EH (cell line): Measurements from ENCODE around the gene L1TD1.
"Not testable (repeated sequence)": the region's sequence is repeated elsewhere in the genome, so short reads cannot be mapped to it uniquely, and the experiment has no call there.

Experiments used
- DNase-seq: peaks from one replicate; pipeline ENCODE4 v3.0.0-alpha.2; 2015; ENCODE audit warnings: low read depth

L1TD1 gene

DNA sequence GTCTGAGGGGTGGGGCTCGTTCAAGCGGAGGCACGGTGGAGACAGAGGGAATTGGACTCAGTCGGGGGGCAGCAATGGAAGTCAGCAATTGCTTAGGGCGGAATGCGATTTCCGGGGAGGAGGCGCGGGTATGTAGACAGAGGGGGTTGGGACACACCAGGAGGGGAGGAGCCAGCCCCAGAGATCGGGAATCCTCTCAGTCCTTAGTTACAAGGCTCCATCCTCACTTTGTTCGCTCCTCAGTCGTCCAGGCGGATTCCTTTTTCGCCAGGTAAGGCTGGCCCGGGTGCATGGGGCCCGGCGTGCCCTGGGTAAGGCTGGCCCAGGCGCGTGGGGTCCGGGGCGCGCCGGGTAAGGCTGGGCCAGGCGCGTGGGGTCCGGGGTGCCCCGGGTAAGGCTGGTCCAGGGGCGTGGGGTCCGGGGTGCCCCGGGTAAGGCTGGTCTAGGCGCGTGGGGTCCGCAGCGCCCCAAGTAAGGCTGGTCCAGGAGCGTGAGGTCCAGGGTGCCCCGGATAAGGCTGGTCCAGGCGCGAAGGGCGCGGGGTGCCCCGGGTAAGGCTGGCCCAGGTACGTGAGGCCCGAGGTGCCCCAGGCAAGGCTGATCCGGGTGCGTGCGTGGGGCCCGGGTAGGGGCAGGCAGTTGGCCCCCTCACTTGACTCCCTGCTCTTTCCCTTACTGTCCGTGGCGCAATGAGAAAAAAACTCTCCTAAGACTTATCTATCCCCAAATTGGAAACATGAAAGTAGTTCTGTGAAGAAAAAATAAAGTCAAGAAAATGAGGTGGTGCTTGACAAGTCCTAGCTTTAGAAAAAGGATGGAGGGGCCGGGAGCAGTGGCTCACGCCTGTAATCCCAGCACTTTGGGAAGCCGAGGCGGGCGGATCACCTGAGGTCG, at the start of gene L1TD1:
TSS of gene L1TD1 (plus strand) at position 199 of the 894 bp plus-strand sequence. CDS start 11,780 bp downstream, outside the sequence.
- DNase-seq: no peak

DNA sequence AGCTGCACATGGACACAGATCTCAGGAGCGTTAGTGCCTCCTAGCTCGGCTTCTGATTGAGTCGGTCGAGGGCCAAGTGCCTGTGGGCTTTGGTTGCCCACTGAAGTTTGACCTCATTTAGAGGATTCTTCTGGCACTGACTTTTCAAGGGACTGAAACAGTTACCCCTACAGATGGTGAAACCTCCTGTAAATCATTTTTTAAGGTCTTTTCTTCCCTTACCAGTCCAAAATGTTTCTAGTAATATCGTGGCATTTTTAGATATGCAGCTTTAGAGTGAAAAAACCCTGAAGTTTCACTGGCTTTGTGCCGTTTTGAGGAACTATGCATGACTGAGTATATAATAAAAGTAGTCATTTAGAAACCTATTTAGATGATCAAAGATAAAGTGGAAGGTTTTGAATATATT, 34.7 kb upstream of the L1TD1 start:
- no peak for DNase-seq

DNA sequence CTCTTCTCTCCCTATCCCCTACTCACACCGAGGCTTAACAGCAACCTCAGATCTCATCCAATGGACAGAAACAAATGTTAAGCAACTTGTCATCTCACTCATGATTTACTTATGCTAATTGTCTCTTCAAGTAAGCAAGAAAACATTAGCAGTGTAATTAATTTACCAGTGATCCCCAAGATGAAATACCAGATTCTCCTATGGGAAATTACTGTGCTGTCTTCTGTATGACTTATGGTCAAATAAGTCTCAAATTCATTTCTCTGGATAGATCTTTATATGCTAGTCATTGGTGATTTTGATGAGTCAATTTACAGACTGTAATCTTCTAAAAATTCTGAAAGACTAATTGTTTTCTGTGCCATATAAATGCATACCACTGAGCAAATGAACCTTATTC, 32.9 kb upstream of the L1TD1 start:
- DNase-seq: no peak

- DNase-seq: not testable (repeated sequence)
Measured at GRCh38 chr1:62170380-62170779, 24.3 kb upstream of the L1TD1 start.

DNA sequence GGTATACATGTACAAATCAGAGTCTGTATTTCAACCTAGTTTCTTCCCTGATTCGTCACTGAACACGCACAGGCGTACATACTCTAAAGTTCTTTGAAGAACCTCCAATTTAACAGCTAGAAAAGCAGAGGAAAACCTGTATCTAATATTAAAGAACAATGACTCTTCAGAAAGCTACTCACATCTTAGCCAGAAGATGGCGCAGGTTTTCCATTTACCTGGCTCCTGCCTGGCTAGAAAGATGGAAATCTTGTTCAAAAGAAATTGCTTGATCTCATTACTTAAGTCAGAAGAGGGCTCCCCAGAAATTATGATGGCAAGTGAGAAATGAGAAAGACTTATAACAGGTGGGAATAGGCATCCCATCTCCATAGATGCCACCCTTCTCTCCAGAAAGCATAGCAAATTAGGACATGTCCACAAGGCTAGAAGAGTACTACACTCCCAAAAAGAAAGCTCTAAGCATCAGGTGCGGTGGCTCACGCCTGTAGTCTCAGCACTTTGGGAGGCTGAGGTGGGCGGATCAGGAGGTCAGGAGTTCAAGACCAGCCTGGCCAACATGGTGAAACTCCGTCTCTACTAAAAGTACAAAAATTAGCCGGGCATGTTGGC, 19.0 kb upstream of the L1TD1 start:
- DNase-seq: peak; percentile 57

DNA sequence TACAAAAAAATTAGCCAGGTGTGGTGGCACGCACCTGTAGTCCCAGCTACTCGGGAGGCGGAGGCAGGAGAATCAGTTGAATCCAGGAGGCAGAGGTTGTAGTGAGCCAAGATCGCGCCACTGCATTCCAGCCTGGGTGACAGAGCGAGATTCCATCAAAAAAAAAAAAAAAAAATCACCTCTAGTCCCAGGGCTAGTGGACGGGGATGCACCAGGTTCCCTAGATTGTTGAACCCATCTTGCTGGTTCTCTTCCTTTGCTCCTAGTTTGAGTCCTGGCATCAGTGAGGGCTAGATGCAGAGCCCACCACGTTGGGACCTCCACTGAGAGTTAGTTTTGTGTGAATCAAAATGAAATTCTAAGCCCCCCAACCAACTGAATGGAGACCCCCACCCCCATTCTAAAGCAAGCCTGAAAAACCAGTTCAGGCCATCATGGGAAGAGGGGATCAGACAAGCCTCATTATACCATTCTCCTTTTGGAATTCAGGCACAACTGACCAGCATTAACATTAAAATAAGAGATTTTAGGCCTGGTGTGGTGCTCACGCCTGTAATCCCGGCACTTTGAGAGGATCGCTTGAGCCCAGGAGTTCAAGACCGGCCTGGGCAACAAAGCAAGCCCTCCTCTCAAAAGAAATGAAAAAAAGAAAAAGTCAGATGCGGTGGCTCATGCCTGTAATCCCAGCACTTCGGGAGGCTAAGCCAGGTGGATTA, 17.9 kb upstream of the L1TD1 start:
- no peak for DNase-seq

- no peak for DNase-seq
Measured at GRCh38 chr1:62177621-62178020, 17.0 kb upstream of the L1TD1 start.

GRCh38 chr1:62178372-62178771, 16.3 kb upstream of the L1TD1 start:
- DNase-seq: no peak

DNA sequence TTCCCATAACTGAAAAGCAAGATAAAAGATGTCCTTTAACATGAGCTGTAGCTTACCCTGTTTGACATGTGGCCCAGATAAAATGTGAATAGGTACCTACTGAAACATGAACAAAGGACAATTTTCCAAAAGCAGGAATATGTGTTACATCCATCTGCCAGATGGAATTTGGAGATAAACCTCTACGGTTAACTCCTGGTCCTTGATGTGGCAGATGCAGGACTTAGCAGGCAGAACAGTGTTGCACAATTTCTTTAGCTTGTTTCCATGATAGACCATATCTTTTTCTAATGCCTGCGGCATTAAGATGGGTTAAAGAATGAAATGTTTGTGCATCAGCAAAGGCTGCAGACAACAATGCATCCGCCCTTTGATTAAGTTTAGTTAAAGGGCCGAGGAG, 14.6 kb upstream of the L1TD1 start:
- not testable (repeated sequence) for DNase-seq

DNA sequence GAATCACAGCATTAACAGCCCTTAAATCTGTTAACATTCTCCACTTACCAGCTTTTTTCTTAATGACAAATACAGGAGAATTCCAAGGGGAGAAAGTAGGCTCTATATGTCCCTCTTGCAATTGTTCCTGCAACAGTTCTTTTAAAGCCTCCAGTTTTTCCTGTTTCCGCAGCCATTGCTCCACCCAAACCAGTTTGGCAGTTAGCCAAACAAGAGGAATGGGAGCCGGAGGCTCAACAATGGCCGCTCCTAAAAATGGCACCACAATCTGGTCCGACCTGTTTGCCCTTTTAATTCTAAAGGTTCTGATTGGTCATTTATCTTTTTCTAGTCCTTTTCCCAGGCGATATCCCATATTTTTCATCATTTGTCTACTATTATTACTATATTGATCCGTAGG, 14.0 kb upstream of the L1TD1 start:
- DNase-seq: no peak

DNA sequence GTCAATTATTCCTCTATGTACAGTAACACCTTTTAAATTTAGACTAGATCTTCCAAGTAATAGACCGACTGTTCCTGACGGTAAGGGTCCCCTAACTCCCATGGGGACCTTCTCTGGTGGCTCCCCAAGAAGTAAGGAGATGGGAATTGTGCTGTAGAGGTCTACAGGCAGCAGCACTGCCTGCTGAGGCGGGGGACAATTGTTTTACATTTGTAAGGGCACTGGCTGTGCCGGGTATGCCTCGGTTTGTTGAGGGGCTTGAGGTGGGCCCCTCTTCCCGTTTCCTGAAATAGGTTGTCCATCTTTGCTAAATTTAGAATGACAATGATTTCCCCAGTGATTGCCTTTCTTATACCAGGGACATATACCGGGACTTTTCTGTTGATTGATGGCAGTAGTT, 13.1 kb upstream of the L1TD1 start:
- no peak for DNase-seq

DNA sequence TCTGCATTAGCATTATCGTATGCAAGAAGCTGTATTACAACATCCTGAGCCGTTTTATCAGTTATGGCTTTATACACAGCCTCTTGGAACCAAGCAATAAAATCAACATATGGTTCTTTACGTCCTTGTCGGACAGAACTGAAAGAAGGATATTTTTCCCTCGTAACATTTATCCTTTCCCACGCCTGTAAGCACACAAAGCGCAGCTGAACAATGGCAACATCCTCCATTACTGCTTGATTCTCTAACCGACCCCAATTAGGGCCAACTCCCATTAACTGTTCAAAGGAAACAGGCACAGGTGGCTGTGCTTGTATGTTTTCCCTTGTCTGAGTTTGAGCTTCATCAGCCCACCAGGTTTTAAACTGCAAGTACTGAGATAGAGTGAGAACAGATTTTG, 12.5 kb upstream of the L1TD1 start:
- DNase-seq: not testable (repeated sequence)

- not testable (repeated sequence) for DNase-seq
Measured at GRCh38 chr1:62183164-62184020, 11.3 kb upstream of the L1TD1 start.

- no peak for DNase-seq
Measured at GRCh38 chr1:62184336-62184735, 10.3 kb upstream of the L1TD1 start.

DNA sequence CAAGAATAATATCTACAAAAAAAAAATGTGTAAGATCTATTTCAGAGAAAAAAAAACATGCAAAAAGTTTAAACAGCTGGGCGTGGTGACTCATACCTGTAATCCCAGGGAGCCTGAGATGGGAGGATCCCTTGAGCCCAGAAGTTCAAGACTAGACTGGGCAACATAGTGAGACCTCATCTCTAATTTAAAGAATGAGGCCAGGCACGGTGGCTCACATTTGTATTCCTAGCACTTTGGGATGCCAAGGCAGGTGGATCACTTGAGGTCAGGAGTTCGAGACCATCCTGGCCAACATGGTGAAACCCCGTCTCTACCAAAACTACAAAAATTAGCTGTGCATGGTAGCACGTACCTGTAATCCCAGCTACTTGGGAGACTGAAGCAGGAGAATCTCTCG, 9.4 kb upstream of the L1TD1 start:
- not testable (repeated sequence) for DNase-seq

DNA sequence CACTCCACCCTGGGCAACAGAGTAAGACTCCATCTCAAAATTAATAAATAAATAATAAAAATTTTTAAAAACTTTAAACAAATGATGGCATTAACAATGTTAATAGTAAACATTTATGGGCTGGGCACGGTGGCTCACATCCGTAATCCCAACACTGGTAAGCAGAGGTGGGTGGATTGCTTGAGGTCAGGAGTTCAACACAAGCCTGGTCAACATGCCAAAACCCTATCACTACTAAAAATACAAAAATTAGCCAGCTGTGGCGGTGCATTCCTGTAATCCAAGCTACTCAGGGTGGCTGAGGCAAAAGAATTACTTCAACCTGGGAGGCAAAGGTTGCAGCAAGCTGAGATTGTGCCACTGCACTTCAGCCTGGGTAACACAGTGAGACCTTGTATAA, 9.0 kb upstream of the L1TD1 start:
- no peak for DNase-seq

DNA sequence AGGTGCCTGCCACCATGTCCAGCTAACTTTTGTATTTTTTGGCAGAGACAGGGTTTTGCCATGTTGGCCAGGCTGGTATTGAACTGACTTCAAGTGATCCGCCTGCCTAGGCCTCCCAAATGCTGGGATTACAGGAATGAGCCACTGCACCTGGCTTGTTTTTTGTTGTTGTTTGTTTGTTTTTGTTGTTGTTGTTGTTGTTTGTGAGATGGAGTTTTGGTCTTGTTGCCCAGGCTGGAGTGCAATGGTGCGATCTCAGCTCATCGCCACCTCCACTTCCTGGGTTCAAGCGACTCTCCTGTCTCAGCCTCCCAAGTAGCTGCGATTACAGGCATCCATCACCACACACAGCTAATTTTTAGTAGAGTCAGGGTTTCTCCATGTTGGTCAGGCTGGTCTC, 7.1 kb upstream of the L1TD1 start:
- DNase-seq: no peak

DNA sequence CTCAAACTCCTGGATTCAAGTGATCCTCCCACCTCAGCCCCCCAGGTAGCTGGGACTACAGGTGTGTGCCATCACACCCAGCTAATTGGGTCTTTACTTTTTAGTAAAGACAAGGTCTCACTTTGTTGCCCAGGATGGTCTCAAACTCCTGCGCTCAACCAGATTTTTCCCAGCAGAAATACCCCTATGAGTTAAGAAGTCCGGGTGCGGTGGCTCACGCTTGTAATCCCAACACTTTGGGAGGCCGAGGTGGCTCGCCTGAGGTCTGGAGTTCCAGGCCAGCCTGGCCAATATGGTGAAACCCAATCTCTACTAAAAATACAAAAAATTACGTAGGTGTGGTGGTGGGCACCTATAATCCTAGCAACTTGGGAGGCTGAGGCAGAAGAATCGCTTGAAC, 6.5 kb upstream of the L1TD1 start:
- DNase-seq: no peak

DNA sequence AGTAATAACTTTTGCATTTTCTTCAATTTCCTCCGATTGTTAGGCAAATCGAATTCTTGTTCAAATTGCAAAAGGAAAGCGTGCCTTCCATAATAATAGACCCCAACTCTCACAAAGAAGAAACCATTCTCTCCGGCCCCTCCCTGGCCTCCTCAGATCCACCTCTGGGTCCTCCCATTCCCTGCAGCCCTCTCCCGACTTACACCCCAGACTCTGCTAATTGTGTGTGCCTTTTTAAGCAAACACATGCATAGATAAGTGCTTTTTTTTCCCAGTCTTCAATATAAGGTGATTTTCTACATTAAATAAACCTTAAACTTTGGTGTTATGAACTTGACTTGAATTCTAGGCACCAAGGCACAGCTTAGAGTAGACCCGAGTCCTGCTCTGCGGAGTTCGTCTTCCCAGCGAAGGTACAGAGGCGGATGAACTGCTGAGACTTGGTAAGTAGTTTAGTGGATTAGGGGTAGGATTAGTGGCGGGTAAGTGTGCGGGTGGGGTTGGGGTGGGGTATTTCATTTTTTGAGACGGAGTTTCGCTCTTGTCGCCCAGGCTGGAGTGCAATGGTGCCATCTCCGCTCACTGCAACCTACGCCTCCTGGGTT, 1.5 kb downstream of the L1TD1 start:
- no peak for DNase-seq

DNA sequence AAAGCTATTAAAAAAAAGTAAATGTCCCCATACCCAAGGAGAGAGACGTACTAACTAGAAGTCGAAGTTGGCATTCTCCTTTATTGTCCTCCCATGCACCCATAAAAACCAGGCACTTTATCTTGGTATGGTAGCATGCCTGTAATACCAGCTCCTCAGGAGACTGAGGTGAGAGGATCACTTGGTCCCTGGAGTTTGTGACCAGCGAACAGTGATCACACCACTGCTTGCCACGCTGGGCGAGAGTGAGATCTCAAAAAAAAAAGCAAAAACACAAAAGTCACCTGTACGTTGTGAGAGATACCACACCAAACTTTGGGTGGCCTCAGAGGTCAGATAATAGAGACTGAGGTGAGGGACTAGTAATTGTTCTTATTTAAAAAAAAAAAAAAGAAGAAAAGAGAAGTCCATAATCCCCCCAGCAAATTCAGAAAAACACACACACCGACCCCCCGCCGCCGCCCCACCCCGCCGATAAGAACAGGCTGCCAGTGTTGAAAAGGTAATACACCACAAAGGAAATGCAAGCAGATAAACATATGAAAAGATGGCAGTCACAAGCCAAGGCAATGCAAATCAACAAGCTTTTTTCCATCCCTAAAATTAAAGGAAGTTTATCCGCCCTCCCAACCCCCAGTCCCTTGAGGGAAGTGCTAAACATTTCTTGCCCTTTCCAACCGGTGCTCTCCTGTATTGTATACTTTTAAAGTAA, 3.6 kb downstream of the L1TD1 start:
- no peak for DNase-seq

DNA sequence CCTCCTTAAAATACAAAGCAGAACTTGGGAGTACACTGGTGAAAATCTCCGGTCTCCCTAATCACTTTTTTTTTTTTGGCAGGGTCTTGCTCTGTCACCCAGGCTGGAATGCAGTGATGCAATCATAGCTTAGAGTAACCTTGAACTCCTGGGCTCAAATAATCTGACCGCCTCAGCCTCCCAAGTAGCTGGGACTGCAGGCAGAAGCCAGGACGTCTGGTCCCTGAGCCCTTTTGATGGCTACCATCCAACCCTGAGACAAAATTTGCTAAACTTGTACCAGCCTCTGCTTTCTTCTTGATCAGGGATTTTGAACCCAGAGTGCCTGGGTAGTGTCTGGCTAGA, 4.1 kb downstream of the L1TD1 start:
- DNase-seq: peak; percentile 8
